GM18909 (cell line): ENCODE measurements around the gene TBCB.
"Not testable (repeated sequence)": the region's sequence is repeated elsewhere in the genome, so short reads cannot be mapped to it uniquely, and the experiment has no call there.

Experiments
- ATAC-seq: cut with Tn5 transposase; IDR thresholded peaks from one replicate; pipeline ENCODE4 v1.9.1; 2021; ENCODE audit warnings: mild to moderate bottlenecking; ENCODE audit not compliant: unreplicated experiment, poor library complexity

Gene TBCB

GRCh38 chr19:36115453-36116343, at the start of gene TBCB:
TBCB (plus strand) TSS chr19:36115468; CDS start chr19:36115561, 93 bp downstream.
- ATAC-seq: peak; percentile 38

- ATAC-seq: no peak
Observed at GRCh38 chr19:36067681-36068080, 47.6 kb upstream of the TBCB start.

GRCh38 chr19:36068810-36069499, 46.3 kb upstream of the TBCB start:
- ATAC-seq: not testable (repeated sequence)

- ATAC-seq: no peak
Observed at GRCh38 chr19:36072081-36072480, 43.2 kb upstream of the TBCB start.

GRCh38 chr19:36073121-36073876, 42.0 kb upstream of the TBCB start:
- no peak for ATAC-seq

- no peak for ATAC-seq
Observed at GRCh38 chr19:36079389-36079945, 35.8 kb upstream of the TBCB start.

GRCh38 chr19:36081385-36081784, 33.9 kb upstream of the TBCB start:
- no peak for ATAC-seq

- ATAC-seq: no peak
Observed at GRCh38 chr19:36081894-36082293, 33.4 kb upstream of the TBCB start.

GRCh38 chr19:36082916-36083315, 32.4 kb upstream of the TBCB start:
- ATAC-seq: no peak

GRCh38 chr19:36084231-36085009, 30.8 kb upstream of the TBCB start:
- ATAC-seq: no peak

GRCh38 chr19:36086326-36086725, 28.9 kb upstream of the TBCB start:
- ATAC-seq: no peak

- ATAC-seq: no peak
Observed at GRCh38 chr19:36089847-36090246, 25.4 kb upstream of the TBCB start.

- ATAC-seq: no peak
Observed at GRCh38 chr19:36090910-36091695, 24.2 kb upstream of the TBCB start.

GRCh38 chr19:36092566-36092965, 22.7 kb upstream of the TBCB start:
- no peak for ATAC-seq

- no peak for ATAC-seq
Observed at GRCh38 chr19:36093146-36093662, 22.1 kb upstream of the TBCB start.

- no peak for ATAC-seq
Observed at GRCh38 chr19:36093687-36094086, 21.6 kb upstream of the TBCB start.

- ATAC-seq: no peak
Observed at GRCh38 chr19:36097036-36097435, 18.2 kb upstream of the TBCB start.

- ATAC-seq: no peak
Observed at GRCh38 chr19:36099166-36099785, 16.0 kb upstream of the TBCB start.
